HG02973 (cell line): ENCODE measurements around the gene CD14.
"Not testable (repeated sequence)": the region's sequence is repeated elsewhere in the genome, so short reads cannot be mapped to it uniquely, and the experiment has no call there.

ENCODE experiments used
- ATAC-seq: cut with Tn5 transposase; IDR thresholded peaks from one replicate; pipeline ENCODE4 v1.9.1; 2021; ENCODE audit warnings: moderate library complexity; ENCODE audit not compliant: unreplicated experiment

Gene CD14

GRCh38 chr5:140633021-140633471 lies at the start of gene CD14:
Gene CD14 (minus strand): TSS chr5:140633175. CDS start chr5:140633071, 104 bp downstream.
- ATAC-seq: peak; percentile 6

GRCh38 chr5:140678993-140679392 lies 46.0 kb upstream of the CD14 start:
- ATAC-seq: no peak

GRCh38 chr5:140677947-140678346 lies 45.0 kb upstream of the CD14 start:
- peak; percentile 50 for ATAC-seq

GRCh38 chr5:140674629-140675028 lies 41.7 kb upstream of the CD14 start:
- no peak for ATAC-seq

- no peak for ATAC-seq
Observed at GRCh38 chr5:140674211-140674610, 41.2 kb upstream of the CD14 start.

- no peak for ATAC-seq
Observed at GRCh38 chr5:140673187-140673976, 40.4 kb upstream of the CD14 start, which contains the start of gene DND1. Gene DND1 (minus strand): TSS chr5:140673576. CDS start chr5:140673542, 34 bp downstream.

- no peak for ATAC-seq
Observed at GRCh38 chr5:140672455-140673186, 39.6 kb upstream of the CD14 start.

- ATAC-seq: no peak
Observed at GRCh38 chr5:140671472-140672125, 38.6 kb upstream of the CD14 start.

- ATAC-seq: not testable (repeated sequence)
Observed at GRCh38 chr5:140671035-140671434, 38.1 kb upstream of the CD14 start.

GRCh38 chr5:140664359-140665119 lies 31.6 kb upstream of the CD14 start, which contains the start of gene WDR55:
Gene WDR55 (plus strand): TSS chr5:140664904. CDS start chr5:140664913, 9 bp downstream.
- ATAC-seq: peak; percentile 95

GRCh38 chr5:140664030-140664358 lies 31.0 kb upstream of the CD14 start:
- ATAC-seq: no peak

GRCh38 chr5:140660371-140660770 lies 27.4 kb upstream of the CD14 start:
- not testable (repeated sequence) for ATAC-seq

GRCh38 chr5:140658870-140659269 lies 25.9 kb upstream of the CD14 start:
- ATAC-seq: no peak

- no peak for ATAC-seq
Observed at GRCh38 chr5:140647042-140647419, 14.1 kb upstream of the CD14 start.

- ATAC-seq: no peak
Observed at GRCh38 chr5:140642718-140643117, 9.7 kb upstream of the CD14 start.

- no peak for ATAC-seq
Observed at GRCh38 chr5:140641716-140642115, 8.7 kb upstream of the CD14 start.

- ATAC-seq: peak; percentile 92
Observed at GRCh38 chr5:140639148-140639981, 6.4 kb upstream of the CD14 start, which contains the start of gene TMCO6. Gene TMCO6 (plus strand): TSS chr5:140639451. CDS start chr5:140639528, 77 bp downstream.

- not testable (repeated sequence) for ATAC-seq
Observed at GRCh38 chr5:140638898-140639147, 5.8 kb upstream of the CD14 start.

GRCh38 chr5:140637371-140638100 lies 4.6 kb upstream of the CD14 start:
- no peak for ATAC-seq
